H9 (cell line): ENCODE data around the gene ZNF385B. TPM values are rescaled to one million over a fixed set of nuclear protein-coding genes. Genes with fewer than 3 reads are reported as not detected.

Experiments used
- DNase-seq: peaks from one replicate; pipeline ENCODE4 v3.0.0-alpha.2; 2017
- H2AFZ ChIP-seq: one replicate; pipeline ENCODE4 v1.6.1; 2013; ENCODE audit warnings: mild to moderate bottlenecking, low read length, control low read depth, moderate library complexity
- H2AK5ac ChIP-seq: 2 replicates; pipeline ENCODE4 v1.6.1; 2013; ENCODE audit warnings: low read length, control low read depth, mixed read lengths; ENCODE audit not compliant: insufficient read length
- H2BK120ac ChIP-seq: one replicate; pipeline ENCODE4 v1.6.1; 2013; ENCODE audit warnings: low read depth, mild to moderate bottlenecking, low read length, control low read depth, inconsistent platforms; ENCODE audit not compliant: poor library complexity, severe bottlenecking
- H2BK12ac ChIP-seq: 2 replicates; pipeline ENCODE4 v1.6.1; 2013; ENCODE audit warnings: low read length, control low read depth, mixed read lengths, low read depth; ENCODE audit not compliant: insufficient read length
- H2BK15ac ChIP-seq: 2 replicates; pipeline ENCODE4 v1.6.1; 2013; ENCODE audit warnings: low read depth, low read length, control low read depth
- H2BK20ac ChIP-seq: one replicate; pipeline ENCODE4 v1.6.1; 2013; ENCODE audit warnings: low read depth, mild to moderate bottlenecking, low read length, control low read depth, inconsistent platforms; ENCODE audit not compliant: poor library complexity, severe bottlenecking
- H2BK5ac ChIP-seq: 2 replicates; pipeline ENCODE4 v1.6.1; 2013; ENCODE audit warnings: low read length, control low read depth, mixed read lengths; ENCODE audit not compliant: insufficient read length
- H3K14ac ChIP-seq: 2 replicates; pipeline ENCODE4 v1.6.1; 2013; ENCODE audit warnings: low read length, control low read depth; ENCODE audit not compliant: insufficient read depth
- H3K18ac ChIP-seq: 2 replicates; pipeline ENCODE4 v1.6.1; 2013; ENCODE audit warnings: low read depth, mild to moderate bottlenecking, mixed read lengths, low read length, control low read depth; ENCODE audit not compliant: insufficient read length
- H3K23ac ChIP-seq: 2 replicates; pipeline ENCODE4 v1.6.1; 2013; ENCODE audit warnings: low read length, control low read depth, mixed read lengths, low read depth; ENCODE audit not compliant: insufficient read length
- H3K23me2 ChIP-seq: 2 replicates; pipeline ENCODE4 v1.6.1; 2013; ENCODE audit warnings: low read depth, mild to moderate bottlenecking, mixed read lengths, low read length, control low read depth; ENCODE audit not compliant: insufficient read length, poor library complexity, severe bottlenecking
- H3K27ac ChIP-seq: 2 replicates; pipeline ENCODE4 v1.5.1; 2013; ENCODE audit warnings: low read length, control low read depth, mixed read lengths, low read depth; ENCODE audit not compliant: insufficient read length
- H3K27me3 ChIP-seq: 2 replicates; pipeline ENCODE4 v1.6.1; 2013; ENCODE audit warnings: low read length, control low read depth, inconsistent platforms; ENCODE audit not compliant: insufficient read depth
- H3K4ac ChIP-seq: 2 replicates; pipeline ENCODE4 v1.6.1; 2013; ENCODE audit warnings: low read depth, mild to moderate bottlenecking, control low read depth, inconsistent platforms, low read length, moderate library complexity
- H3K4me1 ChIP-seq: 2 replicates; pipeline ENCODE4 v1.6.1; 2013; ENCODE audit warnings: low read length, control low read depth, inconsistent platforms; ENCODE audit not compliant: insufficient read depth
- H3K4me2 ChIP-seq: 2 replicates; pipeline ENCODE4 v1.6.1; 2013; ENCODE audit warnings: low read length, control low read depth, mixed read lengths; ENCODE audit not compliant: insufficient read length, insufficient read depth
- H3K56ac ChIP-seq: 2 replicates; pipeline ENCODE4 v1.6.1; 2013; ENCODE audit warnings: low read depth, mild to moderate bottlenecking, mixed read lengths, low read length, control low read depth; ENCODE audit not compliant: insufficient read length
- H3K79me1 ChIP-seq: 2 replicates; pipeline ENCODE4 v1.6.1; 2013; ENCODE audit warnings: low read depth, mild to moderate bottlenecking, moderate library complexity, low read length, control low read depth, inconsistent platforms; ENCODE audit not compliant: insufficient read depth, poor library complexity, severe bottlenecking
- H3K79me2 ChIP-seq: 2 replicates; pipeline ENCODE4 v1.6.1; 2013; ENCODE audit warnings: low read length, control low read depth, inconsistent platforms; ENCODE audit not compliant: insufficient read depth
- H3K9ac ChIP-seq: 2 replicates; pipeline ENCODE4 v1.6.1; 2013; ENCODE audit warnings: low read length, control low read depth, mixed read lengths; ENCODE audit not compliant: insufficient read length; ENCODE audit errors: extremely low read depth
- H3K9me3 ChIP-seq: one replicate; pipeline ENCODE4 v1.6.1; 2013; ENCODE audit warnings: low read depth, low read length, inconsistent platforms; ENCODE audit not compliant: control insufficient read depth
- H3T11ph ChIP-seq: one replicate; pipeline ENCODE4 v1.6.1; 2013; ENCODE audit warnings: mild to moderate bottlenecking, low read length, control low read depth, inconsistent platforms
- H4K20me1 ChIP-seq: one replicate; pipeline ENCODE4 v1.6.1; 2013; ENCODE audit not compliant: control insufficient read depth, insufficient read length, insufficient read depth
- H4K5ac ChIP-seq: 2 replicates; pipeline ENCODE4 v1.6.1; 2013; ENCODE audit warnings: low read depth, mild to moderate bottlenecking, mixed read lengths, low read length, control low read depth; ENCODE audit not compliant: insufficient read length
- H4K8ac ChIP-seq: replicated peaks from 2 replicates; pipeline ENCODE4 v1.6.1; 2013; ENCODE audit warnings: low read length, control low read depth, mixed read lengths, low read depth; ENCODE audit not compliant: insufficient read length
- H4K91ac ChIP-seq: 2 replicates; pipeline ENCODE4 v1.6.1; 2013; ENCODE audit warnings: low read depth, mild to moderate bottlenecking, moderate library complexity, mixed read lengths, low read length, control low read depth; ENCODE audit not compliant: insufficient read length
- H3K27ac Mint-ChIP-seq, 3 experiments: 2 replicates in 2 of 3; 3 replicates in 1 of 3; pipeline ENCODE4 v1.8.0; 2020 to 2021; ENCODE audit warnings: mixed read lengths in 3 of 3, mild to moderate bottlenecking in 1 of 3, moderate library complexity in 1 of 3
- H3K27me3 Mint-ChIP-seq: 2 replicates; pipeline ENCODE4 v1.8.0; 2021; ENCODE audit warnings: low read depth, mild to moderate bottlenecking, moderate library complexity, mixed read lengths
- H3K36me3 Mint-ChIP-seq, 3 experiments: 2 replicates in 2 of 3; 3 replicates in 1 of 3; pipeline ENCODE4 v1.8.0; 2020 to 2021; ENCODE audit warnings: low read depth in 3 of 3, mixed read lengths in 3 of 3; ENCODE audit not compliant: insufficient read depth in 1 of 3
- H3K4me1 Mint-ChIP-seq, 2 experiments: 2 replicates each; pipeline ENCODE4 v1.8.0; 2020; ENCODE audit warnings: mixed read lengths in 2 of 2
- H3K4me3 Mint-ChIP-seq, 2 experiments: 2 replicates in 1 of 2; 3 replicates in 1 of 2; pipeline ENCODE4 v1.8.0; 2020 to 2021; ENCODE audit warnings: mild to moderate bottlenecking in 2 of 2, mixed read lengths in 2 of 2, moderate library complexity in 1 of 2
- H3K9me3 Mint-ChIP-seq, 2 experiments: 2 replicates in 1 of 2; 3 replicates in 1 of 2; pipeline ENCODE4 v1.8.0; 2020; ENCODE audit warnings: mild to moderate bottlenecking in 2 of 2, mixed read lengths in 2 of 2, moderate library complexity in 1 of 2
- WGBS: extraction: QIAGEN DNeasy Blood & Tissue Kit; methylation state at CpG from one replicate; pipeline ENCODE4 v1.1.7; 2013; ENCODE audit warnings: missing lambda C conversion rate, low lambda C conversion rate, mixed read lengths; ENCODE audit not compliant: insufficient read length; ENCODE audit errors: extremely low coverage; 5-methylcytosine and 5-hydroxymethylcytosine counted together
- total RNA-seq: library from RNA; stranded (reverse); gene quantifications from 2 replicates; pipeline ENCODE4 v1.2.1, GENCODE V29; 2021
- TF ChIP-seq, protein P1 (sequence below): fragments of 200-600 bp; sonication (generic); conservative IDR thresholded peaks from 3 replicates; pipeline ENCODE4 v1.8.0; 2021; ENCODE audit warnings: antibody characterized with exemption, mild to moderate bottlenecking

ZNF385B gene
- total RNA-seq, 1 experiment from 2014 or later = 2.1 TPM

DNA sequence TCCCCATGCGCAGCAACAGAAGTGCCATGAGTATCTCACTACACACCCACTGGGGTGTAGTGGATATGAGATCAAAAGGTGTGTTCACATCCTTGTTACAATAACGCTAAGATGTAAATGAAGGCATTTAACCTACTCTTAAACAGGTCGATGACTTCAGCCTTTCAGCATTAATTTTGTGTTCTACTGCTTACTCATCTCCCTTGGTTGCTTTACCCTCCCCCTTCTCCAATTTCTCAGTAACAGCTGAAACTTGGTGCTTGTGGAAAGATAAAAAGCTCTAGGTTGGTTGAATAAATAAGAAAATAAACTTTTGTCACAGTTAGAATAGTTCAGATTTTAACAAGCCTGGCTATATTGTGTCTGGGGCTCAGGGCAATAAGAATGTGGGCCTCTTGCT lies 449.3 kb downstream of the ZNF385B start:
- TF ChIP-seq, protein P1, sequence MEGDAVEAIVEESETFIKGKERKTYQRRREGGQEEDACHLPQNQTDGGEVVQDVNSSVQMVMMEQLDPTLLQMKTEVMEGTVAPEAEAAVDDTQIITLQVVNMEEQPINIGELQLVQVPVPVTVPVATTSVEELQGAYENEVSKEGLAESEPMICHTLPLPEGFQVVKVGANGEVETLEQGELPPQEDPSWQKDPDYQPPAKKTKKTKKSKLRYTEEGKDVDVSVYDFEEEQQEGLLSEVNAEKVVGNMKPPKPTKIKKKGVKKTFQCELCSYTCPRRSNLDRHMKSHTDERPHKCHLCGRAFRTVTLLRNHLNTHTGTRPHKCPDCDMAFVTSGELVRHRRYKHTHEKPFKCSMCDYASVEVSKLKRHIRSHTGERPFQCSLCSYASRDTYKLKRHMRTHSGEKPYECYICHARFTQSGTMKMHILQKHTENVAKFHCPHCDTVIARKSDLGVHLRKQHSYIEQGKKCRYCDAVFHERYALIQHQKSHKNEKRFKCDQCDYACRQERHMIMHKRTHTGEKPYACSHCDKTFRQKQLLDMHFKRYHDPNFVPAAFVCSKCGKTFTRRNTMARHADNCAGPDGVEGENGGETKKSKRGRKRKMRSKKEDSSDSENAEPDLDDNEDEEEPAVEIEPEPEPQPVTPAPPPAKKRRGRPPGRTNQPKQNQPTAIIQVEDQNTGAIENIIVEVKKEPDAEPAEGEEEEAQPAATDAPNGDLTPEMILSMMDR = no peak
- H3K79me1 ChIP-seq = no peaks in the 10 kb centered on the region

More for the DNA sequence above, 449.3 kb downstream of the ZNF385B start:
- H3K4me3 Mint-ChIP-seq = no peak overlapping the region
- Histone ChIP-seq H2BK15ac (no peak overlapping the region), H2AK5ac (no peak overlapping the region), H3K27me3 (no peaks in the 10 kb centered on the region), H4K8ac (no peak overlapping the region), H3K9ac (no peak overlapping the region), H3K18ac (no peak overlapping the region), H3K4me2 (no peak overlapping the region), H3K79me2 (no peaks in the 10 kb centered on the region), H2BK120ac (no peak overlapping the region), H4K5ac (no peak overlapping the region), H3K4ac (no peak overlapping the region), H3K23me2 (no peaks in the 10 kb centered on the region), H3K9me3 (no peaks in the 10 kb centered on the region), H2BK12ac (no peak overlapping the region), H4K91ac (no peak overlapping the region), H3K4me1 (no peaks in the 10 kb centered on the region), H3K23ac (no peak overlapping the region), H2BK5ac (no peak overlapping the region), H2AFZ (no peak overlapping the region), H2BK20ac (no peak overlapping the region), H3T11ph (no peak overlapping the region), H3K27ac (no peak overlapping the region), H3K56ac (no peak overlapping the region), H3K14ac (no peak overlapping the region), H4K20me1 (no peaks in the 10 kb centered on the region)
- H3K27me3 Mint-ChIP-seq = peaks cover 2% of the 10 kb centered on the region; the same call in 1 of the 2 replicates
- H3K36me3 Mint-ChIP-seq = no peaks in the 10 kb centered on the region
- H3K9me3 Mint-ChIP-seq = peaks cover 2 to 4% of the 10 kb centered on the region in 2 experiments; a peak in 3 of 5 replicates
- H3K27ac Mint-ChIP-seq = no peak overlapping the region
- DNase-seq = no peak
- peaks cover 2 to 3% of the 10 kb centered on the region in 2 experiments; a peak in 2 of 4 replicates for H3K4me1 Mint-ChIP-seq
- WGBS = no CpG with 5 or more reads among the region's 3 CpGs
